Measurements from ENCODE around the gene FOCAD. TPM values are rescaled to one million over a fixed set of nuclear protein-coding genes. Genes with fewer than 3 reads are reported as not detected.

Gene FOCAD
- total RNA-seq, 1 experiment from 2014 or later = 35.1 TPM

DNA sequence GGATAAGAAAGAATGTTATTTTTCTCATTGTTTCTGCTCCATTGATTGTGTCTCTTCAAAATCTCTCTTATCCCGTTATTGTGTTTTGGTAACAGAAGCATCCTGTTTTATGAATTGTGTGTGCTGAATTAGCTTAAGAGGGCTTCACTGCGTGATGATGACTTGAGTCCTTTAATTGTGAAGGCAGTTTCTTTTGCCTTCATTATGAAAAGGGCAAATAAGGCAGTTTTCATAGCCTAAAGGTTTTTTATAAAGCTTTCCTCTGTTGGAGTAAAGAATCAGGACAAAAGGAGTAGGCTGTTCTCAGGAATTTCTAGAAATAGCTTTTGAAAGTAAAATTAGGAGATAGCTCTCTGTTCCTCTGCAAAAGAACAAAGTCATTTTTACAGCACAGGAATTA lies 169.8 kb downstream of the FOCAD start:
- H3K27ac ChIP-seq (ENCODE audit: low read length) = no peak overlapping the region
- H3K9me3 ChIP-seq (ENCODE audit: low read length) = no peaks in the 10 kb centered on the region
- ATAC-seq = no peak
- no peaks in the 10 kb centered on the region for H3F3A ChIP-seq (ENCODE audit: low read length, unreplicated experiment)
- no peaks in the 10 kb centered on the region for H3K4me1 ChIP-seq (ENCODE audit: insufficient read depth, low read length)
- no peak for DNase-seq
- no peak overlapping the region for H3K9ac ChIP-seq (ENCODE audit: low read length)
- no peak overlapping the region for H2AFZ ChIP-seq (ENCODE audit: low read length)
- no TSS peak for BruUV-seq (replicated peaks)
- no peaks in the 10 kb centered on the region for H4K20me1 ChIP-seq (ENCODE audit: low read length)
- H3K79me2 ChIP-seq (ENCODE audit: low read length) = no peaks in the 10 kb centered on the region
- TF ChIP-seq, protein P1, sequence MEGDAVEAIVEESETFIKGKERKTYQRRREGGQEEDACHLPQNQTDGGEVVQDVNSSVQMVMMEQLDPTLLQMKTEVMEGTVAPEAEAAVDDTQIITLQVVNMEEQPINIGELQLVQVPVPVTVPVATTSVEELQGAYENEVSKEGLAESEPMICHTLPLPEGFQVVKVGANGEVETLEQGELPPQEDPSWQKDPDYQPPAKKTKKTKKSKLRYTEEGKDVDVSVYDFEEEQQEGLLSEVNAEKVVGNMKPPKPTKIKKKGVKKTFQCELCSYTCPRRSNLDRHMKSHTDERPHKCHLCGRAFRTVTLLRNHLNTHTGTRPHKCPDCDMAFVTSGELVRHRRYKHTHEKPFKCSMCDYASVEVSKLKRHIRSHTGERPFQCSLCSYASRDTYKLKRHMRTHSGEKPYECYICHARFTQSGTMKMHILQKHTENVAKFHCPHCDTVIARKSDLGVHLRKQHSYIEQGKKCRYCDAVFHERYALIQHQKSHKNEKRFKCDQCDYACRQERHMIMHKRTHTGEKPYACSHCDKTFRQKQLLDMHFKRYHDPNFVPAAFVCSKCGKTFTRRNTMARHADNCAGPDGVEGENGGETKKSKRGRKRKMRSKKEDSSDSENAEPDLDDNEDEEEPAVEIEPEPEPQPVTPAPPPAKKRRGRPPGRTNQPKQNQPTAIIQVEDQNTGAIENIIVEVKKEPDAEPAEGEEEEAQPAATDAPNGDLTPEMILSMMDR (conservative IDR thresholded peaks at IDR 0.05; ENCODE audit: low read depth, low read length) = no peak
- TF ChIP-seq EZH2 (IDR thresholded peaks at IDR 0.05; ENCODE audit: low read length, unreplicated experiment) (no peak), EZH2phosphoT487 (IDR thresholded peaks at IDR 0.05; ENCODE audit: borderline replicate concordance, low read length) (no peak)
- H3K4me2 ChIP-seq (ENCODE audit: low read length) = no peak overlapping the region
- H3K9me2 ChIP-seq (replicated peaks; ENCODE audit: low read length) = no peaks in the 10 kb centered on the region
- no peaks in the 10 kb centered on the region for H3K27me3 ChIP-seq (ENCODE audit: low read length)
- H3K36me3 ChIP-seq (ENCODE audit: low read depth, low read length) = no peaks in the 10 kb centered on the region
- CTCF ChIA-PET = interaction anchor here (0.5 kb wide), 1 partner anchor 46 kb away, joined by 8 read pairs; no protein-coding TSS in a partner anchor
- H3K4me3 ChIP-seq (ENCODE audit: low read length) = no peak overlapping the region
- POLR2A ChIA-PET (ENCODE audit: unreplicated experiment) = no interaction called here
- intact Hi-C loops (cut with micrococcal nuclease) = no loop called here

DNA sequence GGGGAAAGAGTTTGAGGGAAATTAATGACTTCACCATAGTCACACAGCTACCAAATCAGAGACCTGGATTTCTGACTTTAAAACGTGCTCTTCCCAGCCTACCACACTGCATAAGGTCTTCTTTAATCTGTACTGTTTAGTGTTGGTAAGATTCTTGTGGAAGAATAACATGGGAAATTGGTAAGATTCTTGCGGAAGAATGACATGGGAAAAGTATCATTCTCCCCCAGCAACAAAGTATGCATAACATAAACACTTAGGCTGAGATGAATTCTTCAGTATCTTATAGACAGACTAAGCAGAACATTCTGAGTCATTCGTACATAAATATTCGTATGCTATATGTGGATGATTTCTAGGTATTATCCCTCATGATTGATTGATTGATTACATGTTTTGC lies 170.4 kb downstream of the FOCAD start:
- intact Hi-C loops (cut with micrococcal nuclease) = no loop called here
- Histone ChIP-seq H3K79me2 (ENCODE audit: low read length) (no peaks in the 10 kb centered on the region), H3K27me3 (ENCODE audit: low read length) (no peaks in the 10 kb centered on the region), H3K4me1 (ENCODE audit: insufficient read depth, low read length) (no peaks in the 10 kb centered on the region), H2AFZ (ENCODE audit: low read length) (no peak overlapping the region), H3K9me2 (replicated peaks; ENCODE audit: low read length) (no peaks in the 10 kb centered on the region), H3K27ac (ENCODE audit: low read length) (no peak overlapping the region), H4K20me1 (ENCODE audit: low read length) (no peaks in the 10 kb centered on the region), H3K36me3 (ENCODE audit: low read depth, low read length) (no peaks in the 10 kb centered on the region), H3K9me3 (ENCODE audit: low read length) (no peaks in the 10 kb centered on the region), H3F3A (ENCODE audit: low read length, unreplicated experiment) (no peaks in the 10 kb centered on the region), H3K4me2 (ENCODE audit: low read length) (no peak overlapping the region), H3K4me3 (ENCODE audit: low read length) (no peak overlapping the region), H3K9ac (ENCODE audit: low read length) (no peak overlapping the region)
- DNase-seq (no peak), ATAC-seq (no peak)
- ChIA-PET POLR2A (ENCODE audit: unreplicated experiment) (no interaction called here), CTCF (no interaction called here)
- BruUV-seq (replicated peaks) = no TSS peak
- TF ChIP-seq, protein P1 (conservative IDR thresholded peaks at IDR 0.05; ENCODE audit: low read depth, low read length) = no peak
- no peak for TF ChIP-seq EZH2phosphoT487 (IDR thresholded peaks at IDR 0.05; ENCODE audit: borderline replicate concordance, low read length)
- no peak for TF ChIP-seq EZH2 (IDR thresholded peaks at IDR 0.05; ENCODE audit: low read length, unreplicated experiment)

DNA sequence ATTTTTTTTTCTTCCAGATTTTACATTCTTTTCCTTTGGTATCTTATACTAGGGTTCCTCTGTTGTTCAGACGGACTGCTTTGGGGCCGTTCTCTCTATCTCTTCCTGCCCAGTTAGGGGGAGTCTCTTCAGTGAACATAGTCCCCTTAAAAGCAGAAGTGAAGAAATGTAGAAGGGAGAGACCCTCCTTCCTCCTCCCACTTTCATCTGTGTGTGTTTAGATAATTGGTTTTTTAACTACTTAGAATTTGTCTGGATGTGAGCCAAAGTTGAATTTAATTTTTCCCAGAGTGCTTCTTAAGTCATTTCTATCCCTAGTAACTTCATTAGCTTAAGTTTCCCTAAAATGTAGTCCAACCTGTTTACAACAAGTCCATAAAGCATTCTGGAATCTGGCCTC lies 179.9 kb downstream of the FOCAD start:
- no peaks in the 10 kb centered on the region for H3K9me2 ChIP-seq (replicated peaks; ENCODE audit: low read length)
- H3K4me1 ChIP-seq (ENCODE audit: insufficient read depth, low read length) = no peaks in the 10 kb centered on the region
- no peak overlapping the region for H3K4me2 ChIP-seq (ENCODE audit: low read length)
- DNase-seq (no peak), ATAC-seq (no peak)
- H3K27ac ChIP-seq (ENCODE audit: low read length) = no peak overlapping the region
- no peaks in the 10 kb centered on the region for H4K20me1 ChIP-seq (ENCODE audit: low read length)
- TF ChIP-seq EZH2 (IDR thresholded peaks at IDR 0.05; ENCODE audit: low read length, unreplicated experiment) (no peak), EZH2phosphoT487 (IDR thresholded peaks at IDR 0.05; ENCODE audit: borderline replicate concordance, low read length) (no peak)
- TF ChIP-seq, protein P1 (conservative IDR thresholded peaks at IDR 0.05; ENCODE audit: low read depth, low read length) = no peak
- H3K9ac ChIP-seq (ENCODE audit: low read length) = no peak overlapping the region
- no peaks in the 10 kb centered on the region for H3K27me3 ChIP-seq (ENCODE audit: low read length)
- no peak overlapping the region for H2AFZ ChIP-seq (ENCODE audit: low read length)
- H3K36me3 ChIP-seq (ENCODE audit: low read depth, low read length) = no peaks in the 10 kb centered on the region
- H3K79me2 ChIP-seq (ENCODE audit: low read length) = no peaks in the 10 kb centered on the region
- intact Hi-C loops (cut with micrococcal nuclease) = no loop called here
- H3K4me3 ChIP-seq (ENCODE audit: low read length) = no peak overlapping the region
- no peaks in the 10 kb centered on the region for H3F3A ChIP-seq (ENCODE audit: low read length, unreplicated experiment)
- ChIA-PET POLR2A (ENCODE audit: unreplicated experiment) (no interaction called here), CTCF (no interaction called here)
- no TSS peak for BruUV-seq (replicated peaks)
- H3K9me3 ChIP-seq (ENCODE audit: low read length) = no peaks in the 10 kb centered on the region

Data from PC-3 (cell line).